Islet precursor cell (in vitro differentiated cells): ENCODE results near the gene RNF222.
"Not testable (repeated sequence)": the region's sequence is repeated elsewhere in the genome, so short reads cannot be mapped to it uniquely, and the experiment has no call there.

Experiments used
- DNase-seq: peaks from one replicate; pipeline ENCODE4 v3.0.0-alpha.2; 2018

Gene RNF222

DNA sequence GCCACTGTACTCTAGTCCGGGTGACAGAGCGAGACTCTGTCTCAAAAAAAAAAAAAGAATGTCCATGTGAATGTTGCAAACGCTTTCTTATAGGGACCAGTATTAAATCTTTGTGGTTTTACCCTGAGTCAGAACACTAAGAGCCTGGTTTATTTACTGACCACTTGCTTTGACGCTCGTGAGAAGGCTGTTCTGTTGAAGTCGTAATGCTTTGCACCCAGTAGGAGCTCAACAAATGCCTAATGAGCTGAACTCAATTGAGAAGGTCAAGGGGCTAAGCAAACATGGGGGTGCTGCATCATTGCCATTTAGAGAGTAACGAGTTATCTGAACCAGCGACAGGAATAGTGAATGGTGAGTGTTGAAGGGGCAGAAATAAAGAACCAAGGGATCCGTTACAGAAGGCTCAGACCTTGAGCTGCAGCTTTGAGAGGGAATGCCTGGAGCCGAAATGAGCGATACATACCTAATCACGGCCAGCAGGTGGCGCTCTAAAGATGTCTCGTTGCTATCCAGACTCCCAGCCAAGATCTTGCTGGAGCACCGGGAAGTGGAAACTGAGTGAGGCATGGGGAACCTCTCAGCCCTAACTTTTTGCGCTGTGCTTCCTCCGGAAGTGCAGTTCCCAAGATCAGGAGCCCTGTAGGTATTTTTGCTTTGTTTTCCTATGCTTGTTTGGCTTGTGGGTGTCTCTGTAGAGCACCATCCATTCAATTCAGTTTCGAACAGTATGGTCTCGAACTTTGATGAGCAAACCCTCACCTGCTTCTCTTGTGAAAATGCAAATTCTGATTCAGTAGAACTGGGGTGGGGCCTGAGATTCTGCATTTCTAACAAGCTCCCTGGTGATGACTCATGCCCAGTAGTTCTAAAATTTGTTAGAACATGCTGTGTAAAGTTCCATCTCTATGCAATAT, 12.6 kb upstream of the RNF222 start:
- DNase-seq = peak; percentile 95

DNA sequence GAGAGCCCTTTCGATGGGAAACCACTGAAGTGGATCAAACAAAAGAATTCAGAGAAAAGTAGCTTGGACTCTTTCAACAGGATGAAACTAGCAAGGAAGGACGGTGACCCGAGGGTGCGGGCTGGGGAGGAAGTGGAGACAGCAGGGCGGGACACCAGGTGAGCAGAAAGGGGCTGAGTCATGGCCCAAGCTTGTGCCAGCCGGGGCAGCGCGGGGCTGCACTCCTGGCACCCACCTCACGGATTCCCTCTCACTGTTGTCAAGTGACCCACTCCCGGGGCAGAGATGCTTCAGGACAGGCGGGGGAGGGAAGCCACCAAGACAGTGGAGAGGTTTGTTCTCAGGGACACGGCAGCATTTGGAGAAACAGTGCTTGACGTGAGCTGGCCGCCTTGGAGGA, 10.7 kb upstream of the RNF222 start:
- peak; percentile 82 for DNase-seq

DNA sequence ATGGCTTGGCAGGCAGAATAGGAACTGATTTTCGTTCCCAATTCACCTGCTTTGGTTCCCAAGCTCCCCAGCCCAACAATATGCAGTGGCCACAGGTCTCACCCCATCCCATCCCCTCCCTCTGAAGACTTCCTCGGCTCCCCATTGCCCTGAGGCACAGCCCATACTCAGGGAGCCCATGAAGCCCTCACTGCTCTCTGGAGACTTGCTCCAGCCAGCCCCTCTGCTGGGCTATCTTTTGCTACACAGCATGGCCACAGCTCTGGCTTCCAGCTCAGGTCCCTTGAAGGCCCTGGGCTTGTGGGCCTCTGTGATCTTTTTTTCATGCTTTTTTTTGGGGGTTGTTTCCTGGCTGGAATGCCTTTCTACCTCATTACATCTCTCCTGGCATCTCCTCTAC, 8.5 kb upstream of the RNF222 start:
- no peak for DNase-seq

DNA sequence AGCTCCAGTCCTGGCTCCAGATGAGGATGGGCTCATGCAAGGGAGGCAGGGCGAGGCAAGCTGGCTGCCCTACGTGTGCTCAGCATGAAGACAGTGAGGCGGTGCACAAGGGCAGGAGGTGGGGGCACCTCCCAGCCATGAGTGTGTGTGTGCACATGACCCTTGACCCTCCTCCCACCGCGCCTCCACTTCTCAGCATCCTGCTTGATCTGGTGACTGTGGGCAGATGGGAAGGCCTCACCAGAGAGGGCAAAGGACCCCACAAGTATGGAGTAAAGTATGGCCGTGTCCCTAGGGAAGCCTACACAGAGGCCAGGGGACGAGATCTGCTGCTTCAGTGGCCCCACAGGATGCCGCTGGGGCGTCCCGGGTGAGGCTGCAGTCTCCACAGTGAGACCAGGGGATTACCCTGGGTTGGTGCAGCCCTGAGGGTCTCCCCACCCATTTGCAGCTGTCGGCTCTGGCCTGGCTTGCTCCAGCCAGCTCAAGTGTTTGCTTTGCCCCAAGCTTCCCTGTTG, 7.9 kb upstream of the RNF222 start:
- no peak for DNase-seq

DNA sequence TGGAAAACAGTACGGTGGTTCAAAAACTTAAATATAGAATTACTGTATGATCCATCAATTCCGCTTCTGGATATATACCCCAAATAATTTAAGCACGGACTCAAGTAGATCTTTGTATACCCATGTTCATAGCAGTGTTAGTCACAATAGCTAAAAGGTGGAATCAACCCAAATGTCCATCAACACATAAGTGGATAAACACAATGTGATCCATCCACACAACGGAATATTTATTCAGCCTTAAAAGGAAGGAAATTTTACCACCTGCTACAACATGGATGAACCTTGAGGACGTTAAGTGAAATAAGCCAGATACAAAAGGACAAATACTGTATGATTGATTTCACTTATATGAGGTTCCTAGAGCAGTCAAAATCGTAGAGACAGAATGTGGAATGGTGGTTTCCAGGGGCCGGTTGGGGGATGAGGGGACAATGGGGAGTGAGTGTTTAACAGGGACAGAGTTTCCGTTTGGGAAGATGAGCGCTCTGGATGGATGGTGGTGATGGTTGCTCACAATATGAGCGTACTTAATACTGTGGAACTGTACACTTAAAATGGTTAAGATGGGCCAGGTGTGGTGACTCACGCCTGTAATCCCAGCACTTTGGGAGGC, 5.4 kb upstream of the RNF222 start:
- DNase-seq = no peak

DNA sequence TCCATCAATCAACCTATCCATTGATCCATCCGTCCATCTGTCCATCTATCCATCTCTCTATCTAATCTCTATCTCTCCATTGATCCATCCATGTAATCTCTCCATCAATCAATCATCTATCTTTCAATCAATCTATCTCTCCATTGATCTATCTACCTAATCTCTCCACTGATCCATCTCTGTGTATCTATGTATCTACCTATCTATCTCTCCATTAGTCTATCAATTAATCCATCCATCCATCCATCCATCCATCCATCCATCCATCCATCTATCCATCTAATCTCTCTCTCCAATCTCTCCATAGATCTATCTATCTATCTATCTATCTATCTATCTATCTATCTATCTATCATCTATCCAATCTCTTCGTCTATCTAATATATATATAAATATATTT, 3.5 kb upstream of the RNF222 start:
- DNase-seq = no peak

DNA sequence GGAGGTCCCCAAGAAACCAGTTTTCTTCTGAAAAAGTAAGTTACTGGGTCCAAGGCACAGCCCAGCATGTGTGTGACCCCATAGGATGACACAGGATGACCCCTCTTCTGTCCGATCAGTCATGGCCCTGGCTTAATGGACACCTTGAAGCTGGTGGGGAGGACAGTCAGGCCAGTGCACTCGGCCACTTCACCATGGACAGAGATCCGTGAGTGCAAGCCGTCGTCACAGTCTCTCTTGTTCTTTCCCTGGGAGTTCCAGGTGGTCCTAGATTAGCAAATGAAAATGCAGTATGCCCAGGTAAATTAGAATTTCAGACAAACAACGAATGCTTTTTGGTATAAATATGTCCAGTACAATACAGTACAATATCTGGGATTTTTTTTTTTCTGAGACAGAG, 1.4 kb upstream of the RNF222 start:
- no peak for DNase-seq

DNA sequence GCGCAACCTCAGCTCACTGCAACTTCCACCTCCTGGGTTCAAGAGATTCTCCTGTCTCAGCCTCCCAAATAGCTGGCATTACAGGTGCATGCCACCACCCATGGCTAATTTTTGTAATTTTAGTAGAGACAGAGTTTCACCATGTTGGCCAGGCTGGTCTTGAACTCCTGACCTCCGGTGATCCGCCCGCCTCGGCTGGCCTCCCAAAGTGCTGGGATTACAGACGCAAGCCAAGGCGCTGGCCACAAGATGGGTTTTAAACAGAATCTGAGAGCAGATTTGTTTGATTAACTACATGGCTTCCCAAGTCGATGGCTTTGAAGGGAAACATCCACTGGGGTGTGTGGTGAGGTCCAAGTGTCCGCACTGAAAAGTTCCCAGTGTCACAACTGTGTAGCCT, 3.1 kb downstream of the RNF222 start:
- not testable (repeated sequence) for DNase-seq

DNA sequence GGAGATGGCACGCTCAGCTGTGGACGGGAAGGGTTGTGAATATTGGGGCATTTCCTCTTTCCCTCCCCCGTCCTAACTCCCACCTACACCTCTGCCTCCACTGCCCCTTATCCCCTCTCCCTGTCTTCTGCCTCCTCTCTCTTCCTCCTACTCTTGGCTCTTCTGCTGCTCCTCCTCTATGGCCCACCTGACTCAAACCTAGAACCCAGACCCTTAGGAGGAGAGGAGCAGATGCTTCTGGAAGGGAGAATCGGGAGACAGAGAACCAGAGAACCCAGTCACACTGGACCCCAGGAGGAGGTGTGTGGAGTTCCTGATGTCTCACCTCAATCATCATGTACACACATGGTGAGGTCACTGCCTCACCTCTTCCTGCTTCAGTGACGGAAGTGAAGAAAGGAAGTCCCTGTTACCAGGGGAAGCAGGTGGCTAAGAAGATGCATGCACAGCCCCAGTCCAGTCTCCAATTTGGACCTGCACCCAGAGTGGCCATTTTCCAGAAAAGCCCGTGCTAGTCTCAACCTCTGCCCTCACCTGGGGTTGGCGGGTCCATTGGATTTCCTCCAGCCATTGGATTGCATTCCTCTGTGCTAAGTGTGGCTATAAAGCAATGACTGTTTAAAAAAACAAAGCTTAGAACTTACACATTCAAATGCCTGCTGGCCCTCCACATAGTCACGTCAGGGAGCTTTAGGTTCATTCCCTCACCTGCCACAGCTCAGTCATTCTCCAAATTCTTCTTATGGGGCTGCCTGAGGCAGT, 4.0 kb downstream of the RNF222 start:
- DNase-seq = peak; percentile 79

DNA sequence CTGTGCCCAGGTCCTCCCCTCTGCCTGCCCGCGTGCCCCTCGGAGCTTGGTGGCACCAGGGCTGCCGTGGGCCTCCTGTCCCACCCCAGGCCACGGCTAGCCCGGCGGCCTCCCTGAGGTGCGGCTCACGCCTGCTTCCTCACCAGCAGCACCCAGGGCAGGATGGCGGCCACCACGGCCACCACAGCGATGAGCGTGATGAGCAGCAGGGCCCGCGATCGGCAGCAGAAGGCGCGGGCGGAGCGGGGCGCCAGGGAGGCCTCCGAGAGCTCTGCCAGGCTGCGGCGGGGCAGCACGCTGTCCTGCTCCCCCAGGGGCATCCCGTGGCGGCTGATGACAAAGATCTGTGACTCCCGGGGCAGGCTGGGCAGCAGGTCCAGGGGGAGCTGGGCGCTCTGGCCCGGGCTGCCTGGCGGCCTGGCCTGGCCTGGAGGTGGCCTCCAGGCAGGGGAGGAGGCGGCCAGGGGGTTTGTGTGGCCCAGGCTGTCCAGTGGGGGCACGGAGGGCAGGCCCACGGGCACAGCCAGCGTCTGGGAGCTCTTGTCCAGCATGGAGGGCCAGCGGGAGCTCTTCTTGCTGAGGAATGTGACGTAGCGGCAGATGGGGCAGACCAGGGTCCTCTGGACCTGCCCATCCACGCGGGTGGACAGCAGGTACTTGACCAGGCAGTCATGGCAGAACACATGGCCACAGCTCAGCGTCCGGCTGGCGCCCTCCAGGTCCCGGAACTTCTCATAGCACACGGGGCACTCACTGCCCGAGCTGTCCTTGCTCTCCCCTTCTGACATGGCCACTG, 4.8 kb downstream of the RNF222 start:
- DNase-seq = no peak

DNA sequence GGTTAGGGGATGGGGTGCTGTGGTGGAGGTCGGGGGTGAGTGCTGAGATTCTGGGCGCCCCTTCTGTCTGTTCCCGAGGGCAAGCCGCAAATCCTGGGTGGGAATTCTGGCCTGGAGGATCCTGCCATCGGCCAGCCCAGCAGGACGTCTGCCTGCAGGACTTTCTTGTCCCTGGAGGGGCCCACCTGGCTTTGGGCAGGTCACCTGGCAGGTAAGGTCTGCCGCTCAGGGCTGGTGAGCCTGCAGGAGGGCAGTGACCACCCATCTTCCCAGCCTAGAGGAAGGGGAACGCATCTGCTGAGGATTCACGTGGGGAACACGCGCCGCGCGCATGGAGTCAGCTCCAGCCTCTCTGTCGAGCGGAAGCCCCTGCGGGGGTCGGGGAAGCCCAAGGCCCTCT, 5.4 kb downstream of the RNF222 start:
- DNase-seq = peak; percentile 62

DNA sequence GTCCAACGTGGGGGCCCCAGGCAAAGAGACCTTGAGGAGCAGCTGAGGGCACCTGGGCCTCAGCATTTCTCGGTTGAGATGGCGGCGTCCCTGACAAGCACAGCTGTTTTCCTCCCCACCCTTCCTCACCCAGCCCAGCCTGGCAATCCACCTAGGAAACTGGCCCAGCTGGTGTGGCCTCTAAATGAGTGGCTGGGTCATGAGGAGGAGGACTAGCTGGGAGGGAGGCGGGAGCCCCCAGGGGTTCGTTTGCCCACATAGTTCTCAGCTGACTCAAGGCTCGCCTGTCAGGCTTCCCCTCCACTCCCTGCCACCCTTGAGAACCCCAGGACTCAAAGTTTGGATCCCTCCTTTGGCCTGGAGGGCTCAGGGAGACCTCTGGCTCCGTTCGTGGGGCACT, 5.9 kb downstream of the RNF222 start:
- DNase-seq = peak; percentile 78

DNA sequence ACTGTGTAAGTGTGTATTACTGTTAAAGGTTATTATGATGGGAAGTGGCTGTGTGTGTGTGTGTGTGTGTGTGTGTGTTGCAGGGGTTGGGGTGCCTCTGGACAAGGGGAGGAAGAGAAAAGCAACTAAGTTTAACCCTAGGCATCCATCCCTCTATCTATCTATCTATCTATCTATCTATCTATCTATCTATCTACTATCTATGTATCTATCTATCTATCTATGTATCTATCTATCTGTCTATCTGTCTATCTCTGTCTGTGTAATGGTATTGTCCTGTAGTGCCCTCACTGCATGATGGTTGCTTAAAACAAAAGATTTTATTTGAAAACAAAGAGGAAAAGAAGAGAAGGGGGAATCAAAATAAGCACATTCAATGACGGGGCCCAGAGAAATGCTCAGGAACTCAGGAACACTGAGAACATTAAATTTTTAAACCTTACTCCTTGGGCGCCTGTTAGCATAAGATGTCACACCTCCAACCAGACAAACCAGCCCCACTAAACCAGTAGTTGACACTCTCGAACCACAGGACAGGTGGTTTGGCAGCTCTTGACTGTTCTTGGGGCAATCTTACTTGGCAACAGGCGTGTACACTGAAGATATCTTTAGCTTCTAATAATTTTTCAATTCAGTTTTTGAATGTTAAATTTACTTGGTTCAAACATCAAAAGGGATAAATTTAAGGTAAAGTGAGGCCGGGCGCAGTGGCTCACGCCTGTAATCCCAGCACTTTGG, 9.5 kb downstream of the RNF222 start:
- no peak for DNase-seq

DNA sequence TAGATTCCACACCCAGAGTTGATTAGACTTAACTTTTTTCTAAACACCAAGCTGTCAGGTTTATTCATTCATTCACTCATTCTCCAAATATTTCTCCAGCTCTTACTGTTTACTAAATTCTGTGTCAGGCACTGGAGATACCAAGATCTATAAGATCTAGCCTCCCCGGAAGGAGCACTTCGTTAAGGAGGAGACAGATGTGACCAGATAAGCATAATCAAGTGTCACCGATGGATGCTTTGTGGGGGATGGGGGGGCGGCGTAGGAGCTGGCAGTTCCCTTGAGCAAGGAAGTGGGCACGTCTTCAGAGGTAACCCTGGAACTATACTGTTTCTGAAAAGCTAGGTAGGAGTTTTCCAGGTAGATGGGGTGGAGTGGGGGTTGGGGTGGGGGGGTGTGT, 10.8 kb downstream of the RNF222 start:
- DNase-seq = no peak

DNA sequence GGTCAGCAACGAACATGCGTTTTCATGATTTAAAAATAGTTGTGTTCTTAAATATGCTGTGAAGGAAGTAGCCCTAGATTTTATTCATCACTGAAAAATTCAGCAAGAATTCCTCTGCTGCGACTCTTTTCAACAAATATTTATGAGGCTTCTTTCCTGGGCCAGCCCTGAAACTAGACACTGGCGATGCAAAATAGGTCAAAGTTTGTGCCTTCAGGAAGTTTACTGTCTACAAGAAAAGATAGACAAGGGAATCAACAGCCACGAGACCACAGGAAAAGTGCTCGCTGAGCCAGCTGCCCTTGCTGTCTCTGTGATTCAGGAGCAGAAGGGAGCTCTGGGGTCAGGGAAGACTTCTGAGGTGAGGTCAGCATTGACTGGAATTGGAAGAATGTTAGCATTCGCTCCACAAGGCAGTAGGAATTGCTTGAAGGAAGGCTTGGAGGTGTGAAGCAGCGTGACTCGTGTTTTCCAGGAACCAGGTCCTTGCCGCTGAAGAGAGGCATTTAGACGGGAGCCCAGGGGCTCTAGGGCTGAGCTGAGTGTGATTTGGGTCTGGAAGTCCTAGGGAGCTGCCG, 12.7 kb downstream of the RNF222 start:
- DNase-seq = peak; percentile 100

DNA sequence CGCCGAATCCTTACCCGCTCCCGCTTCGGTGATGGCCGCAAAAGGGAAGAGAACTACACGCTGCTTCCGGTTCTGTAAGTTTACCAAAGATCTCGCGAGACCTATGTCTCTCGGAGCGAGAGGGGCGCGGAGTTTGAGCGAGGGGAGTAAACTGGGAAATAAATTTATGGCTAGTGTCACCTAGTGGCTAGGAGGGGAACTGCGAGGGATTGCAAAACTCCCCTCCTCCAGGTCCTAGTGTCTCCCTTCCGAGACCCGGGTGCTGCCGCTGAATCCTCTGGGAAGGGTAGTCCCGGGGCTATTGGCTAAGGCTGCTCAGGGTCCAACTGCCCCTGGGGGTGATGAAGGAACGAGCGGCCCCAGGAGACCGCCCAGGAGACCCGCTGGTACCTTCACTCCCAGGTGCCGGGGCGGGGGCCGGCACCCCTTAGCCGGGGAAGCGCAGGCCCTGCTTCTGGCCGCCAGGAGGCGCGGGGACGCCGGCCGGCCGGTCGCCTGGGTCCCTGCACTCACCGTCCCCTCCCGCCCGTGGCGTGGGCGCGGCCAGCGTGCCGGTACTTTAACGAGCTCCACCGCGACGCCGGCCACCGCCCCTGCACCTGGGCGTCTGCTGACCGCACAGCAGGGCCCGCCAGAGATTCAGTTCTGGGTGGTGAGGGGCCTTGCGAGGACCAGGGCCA, 14.3 kb downstream of the RNF222 start, which contains the start of gene RPL26:
TSS of gene RPL26 (minus strand) at position 51 of the 680 bp plus-strand sequence. CDS start 883 bp downstream, outside the sequence.
- peak; percentile 100 for DNase-seq

DNA sequence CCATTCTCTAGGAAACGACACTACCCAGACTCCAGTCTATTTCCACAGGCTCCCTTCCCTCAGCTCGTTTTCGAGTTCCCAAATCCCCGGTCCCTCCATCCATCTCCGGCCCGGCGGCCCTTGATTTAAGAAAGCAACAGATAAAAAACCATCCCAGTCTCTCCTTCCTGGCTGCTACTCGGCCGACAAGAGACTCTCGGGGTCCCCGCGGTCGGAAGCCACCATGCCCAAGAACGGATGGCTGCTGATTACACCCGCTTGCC, 14.8 kb downstream of the RNF222 start:
- no peak for DNase-seq

DNA sequence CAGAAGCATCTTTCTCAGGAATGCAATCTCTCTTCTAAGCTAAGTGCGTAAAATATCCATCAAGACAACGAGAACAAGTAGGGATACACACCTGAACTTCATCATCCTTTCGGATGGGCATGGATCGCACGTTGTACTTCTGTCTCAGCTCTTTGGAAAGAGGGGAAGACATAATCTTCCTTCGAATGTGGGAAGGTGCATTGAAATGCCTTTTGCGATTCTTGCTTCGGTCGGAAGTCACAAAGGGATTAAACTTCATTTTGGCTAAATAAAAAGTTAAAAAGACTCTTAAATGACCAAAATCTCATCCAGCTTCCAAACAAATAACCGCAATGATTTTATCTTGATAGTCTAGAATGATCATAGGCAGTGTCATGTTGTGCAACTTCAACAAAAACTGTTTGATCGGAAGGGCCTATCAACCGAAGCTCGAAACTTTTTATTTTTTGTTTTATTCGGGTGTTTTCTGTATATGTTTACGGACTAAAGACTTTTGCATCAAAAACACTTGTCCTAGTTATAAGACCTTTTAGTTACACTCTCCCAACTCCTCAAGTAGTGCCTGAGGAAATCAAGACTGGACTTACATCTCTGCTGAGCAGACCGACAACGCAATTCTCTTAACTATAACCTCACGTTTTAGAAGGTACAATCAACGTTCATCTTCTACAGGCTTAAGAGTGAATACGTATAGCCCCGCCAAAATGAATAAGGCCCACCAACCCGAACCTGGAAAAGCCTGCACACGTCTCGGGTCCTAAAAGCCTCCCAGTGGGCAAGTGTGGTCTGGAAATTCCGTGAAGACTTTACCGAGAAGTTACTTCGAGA, 15.4 kb downstream of the RNF222 start:
- DNase-seq = no peak

DNA sequence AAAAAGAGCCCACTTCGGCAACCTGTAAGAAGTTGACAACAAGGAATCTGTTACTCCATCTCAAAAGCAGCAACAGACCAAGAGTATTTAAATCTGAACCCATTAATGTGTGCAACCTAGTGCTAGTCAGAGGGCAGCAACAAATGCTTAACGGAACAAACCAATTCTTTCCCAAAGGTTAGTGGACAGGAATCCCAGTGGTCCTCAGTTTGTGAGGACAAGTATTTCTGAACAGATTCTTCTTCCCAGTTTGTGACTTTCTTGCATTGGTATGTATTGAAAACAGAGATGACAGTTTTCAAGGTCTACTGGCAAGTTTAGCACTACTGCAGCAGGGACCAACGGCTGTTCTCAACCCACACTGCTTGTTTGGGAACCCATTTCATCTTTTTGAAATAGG, 17.6 kb downstream of the RNF222 start:
- no peak for DNase-seq

DNA sequence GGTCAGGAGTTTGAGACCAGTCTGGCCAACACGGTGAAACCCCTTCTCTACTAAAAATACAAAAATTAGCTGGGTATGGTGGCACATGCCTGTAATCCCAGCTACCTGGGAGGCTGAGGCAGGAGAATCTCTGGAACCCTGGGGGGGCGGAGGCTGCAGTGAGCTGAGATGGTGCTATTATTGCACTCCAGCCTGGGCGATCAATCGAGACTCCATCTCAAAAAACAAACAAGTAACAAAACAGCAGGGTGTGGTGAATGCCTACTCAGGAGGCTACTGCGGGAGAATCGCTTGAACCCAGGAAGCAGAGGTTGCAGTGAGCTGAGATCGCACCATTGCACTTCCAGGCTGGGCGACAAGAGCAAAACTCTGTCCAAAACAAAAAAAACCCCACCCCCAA, 19.5 kb downstream of the RNF222 start:
- not testable (repeated sequence) for DNase-seq
